A673 (cell line): ENCODE measurements around the gene ANO2. TPM values are rescaled to one million over a fixed set of nuclear protein-coding genes. Genes with fewer than 3 reads are reported as not detected.

Experiments used
- BruUV-seq: library from RNA; stranded (reverse); fragments of 400-500 nt; replicated peaks from 2 replicates; lab custom pipeline; 2021; lab: Mats Ljungman, UMichigan
- CTCF ChIA-PET: fragments of 300-600 bp; sonication (Branson Sonifier 250); formaldehyde crosslinking; loops from one replicate; lab custom pipeline; 2022; ENCODE audit warnings: antibody characterized with exemption; lab: Charles Lee
- POLR2A ChIA-PET: fragments of 300-600 bp; sonication (Branson Sonifier 250); formaldehyde crosslinking; loops from one replicate; lab custom pipeline; 2022; ENCODE audit warnings: antibody characterized with exemption; ENCODE audit not compliant: low non-redundant PET; lab: Charles Lee
- DNase-seq: peaks from one replicate; pipeline ENCODE4 v3.0.0-alpha.2; 2015; ENCODE audit warnings: low spot score
- H3K27ac ChIP-seq: fragments of 200-600 bp; sonication (generic); 2 replicates; pipeline ENCODE4 v1.5.1; 2016; ENCODE audit warnings: mixed run types, low read depth, mild to moderate bottlenecking, mixed read lengths, antibody characterized with exemption, low read length; ENCODE audit not compliant: poor library complexity, severe bottlenecking
- H3K27me3 ChIP-seq: fragments of 200-600 bp; sonication (generic); replicated peaks from 2 replicates; pipeline ENCODE4 v1.6.1; 2017; ENCODE audit warnings: mixed run types, low read depth, mild to moderate bottlenecking, mixed read lengths, antibody characterized with exemption, low read length; ENCODE audit not compliant: insufficient read depth, poor library complexity
- H3K36me3 ChIP-seq: fragments of 200-600 bp; sonication (generic); 2 replicates; pipeline ENCODE4 v1.6.1; 2016; ENCODE audit warnings: mixed run types, mild to moderate bottlenecking, mixed read lengths, antibody characterized with exemption, low read length; ENCODE audit not compliant: insufficient read depth, poor library complexity, severe bottlenecking
- H3K4me1 ChIP-seq: fragments of 200-600 bp; sonication (generic); 2 replicates; pipeline ENCODE4 v1.6.1; 2017; ENCODE audit warnings: mixed run types, mild to moderate bottlenecking, mixed read lengths, antibody characterized with exemption, low read length; ENCODE audit not compliant: insufficient read depth, poor library complexity, severe bottlenecking
- H3K4me3 ChIP-seq: fragments of 200-600 bp; sonication (generic); 2 replicates; pipeline ENCODE4 v1.5.1; 2016; ENCODE audit warnings: low read depth, mixed run types, mild to moderate bottlenecking, mixed read lengths, low read length; ENCODE audit not compliant: poor library complexity, severe bottlenecking
- H3K9me3 ChIP-seq: fragments of 200-600 bp; sonication (generic); 2 replicates; pipeline ENCODE4 v1.6.1; 2016; ENCODE audit warnings: mixed run types, low read depth, mild to moderate bottlenecking, mixed read lengths, antibody characterized with exemption, low read length; ENCODE audit not compliant: poor library complexity, severe bottlenecking
- CTCF ChIP-seq: fragments of 300-800, 200-600 bp; sonication (generic); conservative IDR thresholded peaks from 2 replicates; pipeline ENCODE4 v1.5.1; 2017; ENCODE audit warnings: low read depth, mild to moderate bottlenecking, antibody characterized with exemption, low read length, moderate library complexity, mixed read lengths
- EZH2 ChIP-seq: fragments of 200-600 bp; sonication (generic); IDR thresholded peaks from 2 replicates; pipeline ENCODE4 v1.6.1; 2017; ENCODE audit warnings: borderline replicate concordance, low read depth, mild to moderate bottlenecking, mixed read lengths, antibody characterized with exemption, low read length; ENCODE audit not compliant: poor library complexity, severe bottlenecking
- intact Hi-C: fragments of 100-400 bp; cut with micrococcal nuclease; formaldehyde crosslinking; loops from one replicate; pipeline ENCODE4 v1.10.0; 2022; ENCODE audit not compliant: unreplicated experiment
- total RNA-seq: library from RNA; stranded (reverse); gene quantifications from 2 replicates; pipeline ENCODE4 v1.2.3, GENCODE V29; 2021

The ANO2 gene
- total RNA-seq, 1 experiment from 2014 or later = not detected

DNA sequence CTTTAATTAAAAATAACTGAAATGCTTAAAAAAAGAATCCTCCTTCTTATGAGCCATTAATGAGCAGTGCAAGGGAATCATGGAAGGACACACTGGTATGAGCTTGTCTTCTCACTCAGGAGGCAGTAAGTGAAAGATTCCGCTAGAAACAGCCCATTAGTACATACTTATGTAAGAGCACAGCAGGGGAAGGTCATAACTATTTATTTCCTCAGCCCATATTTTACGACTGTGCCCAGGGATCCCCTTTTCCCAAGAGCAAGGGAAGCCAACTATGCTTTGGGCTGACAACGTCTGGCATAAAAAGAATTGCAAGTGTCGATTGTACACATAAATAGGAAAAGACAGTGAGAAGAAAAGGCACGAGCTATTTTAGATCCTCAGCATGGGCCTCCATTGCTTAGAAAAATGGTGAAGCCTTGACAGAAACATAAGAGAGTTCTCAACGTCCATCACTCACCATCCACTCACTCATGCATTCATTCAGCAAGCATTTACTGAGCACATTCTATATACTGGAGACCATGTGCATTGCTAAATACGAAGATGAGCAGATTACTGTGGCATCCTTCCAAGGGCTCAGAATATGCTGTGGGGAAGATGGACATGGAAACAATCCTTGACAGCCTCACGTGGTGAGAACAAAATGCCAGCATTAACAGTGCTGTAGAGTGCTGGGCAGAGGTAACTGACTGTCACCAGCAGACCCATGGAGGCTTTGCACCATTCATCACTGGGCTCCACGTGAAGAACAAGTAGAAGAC, 360.5 kb downstream of the ANO2 start:
- H3K36me3 ChIP-seq = no peaks in the 10 kb centered on the region
- no peak overlapping the region for H3K4me3 ChIP-seq
- TF ChIP-seq EZH2 = no peak
- no peak for TF ChIP-seq CTCF
- no peak overlapping the region for H3K27ac ChIP-seq
- ChIA-PET POLR2A (no interaction called here), CTCF (no interaction called here)
- no peaks in the 10 kb centered on the region for H3K4me1 ChIP-seq
- no TSS peak for BruUV-seq
- peaks cover 4% of the 10 kb centered on the region for H3K27me3 ChIP-seq
- no peak for DNase-seq
- intact Hi-C loops = no loop called here
- H3K9me3 ChIP-seq = no peaks in the 10 kb centered on the region

- intact Hi-C loops = no loop called here
- BruUV-seq = no TSS peak
- H3K27me3 ChIP-seq = peaks cover 4% of the 10 kb centered on the region
- no peak for TF ChIP-seq CTCF
- TF ChIP-seq EZH2 = no peak
- H3K4me3 ChIP-seq = no peak overlapping the region
- ChIA-PET POLR2A (no interaction called here), CTCF (no interaction called here)
- no peaks in the 10 kb centered on the region for H3K36me3 ChIP-seq
- no peaks in the 10 kb centered on the region for H3K9me3 ChIP-seq
- no peak overlapping the region for H3K27ac ChIP-seq
- H3K4me1 ChIP-seq = no peaks in the 10 kb centered on the region
- DNase-seq = no peak
Observed at GRCh38 chr12:5582541-5582940, 362.5 kb downstream of the ANO2 start.

DNA sequence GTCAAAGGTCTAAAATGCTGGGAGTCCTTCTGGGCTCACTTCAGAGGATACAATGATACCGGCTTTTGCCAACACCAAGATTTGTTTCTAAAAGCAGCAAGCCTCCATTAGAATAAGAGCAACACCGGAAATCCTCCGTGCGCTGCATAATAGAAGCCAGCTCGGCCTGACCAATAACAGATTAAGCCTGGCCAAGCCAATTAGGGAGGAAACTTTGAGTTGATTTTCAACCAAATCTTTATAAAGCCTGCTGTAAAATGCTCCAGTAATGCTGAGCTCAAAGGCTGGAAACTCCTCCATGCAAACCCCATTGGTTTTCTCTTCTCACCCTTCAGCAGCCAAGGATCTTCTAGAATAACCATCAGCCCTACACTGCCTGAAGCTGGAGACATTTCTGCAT, 363.0 kb downstream of the ANO2 start:
- Histone ChIP-seq H3K4me3 (no peak overlapping the region), H3K27ac (no peak overlapping the region), H3K9me3 (no peaks in the 10 kb centered on the region), H3K27me3 (peaks cover 4% of the 10 kb centered on the region), H3K36me3 (no peaks in the 10 kb centered on the region), H3K4me1 (no peaks in the 10 kb centered on the region)
- intact Hi-C loops = no loop called here
- CTCF ChIA-PET = no interaction called here
- TF ChIP-seq CTCF (no peak), EZH2 (no peak)
- no TSS peak for BruUV-seq
- peak; percentile 60 for DNase-seq
- POLR2A ChIA-PET = no interaction called here
